ENCODE data around the gene DYNLT2B.
"Not testable (repeated sequence)": the region's sequence is repeated elsewhere in the genome, so short reads cannot be mapped to it uniquely, and the experiment has no call there.

Gene DYNLT2B

GRCh38 chr3:196255776-196256175, 62.3 kb downstream of the DYNLT2B start:
- H3K4me3 ChIP-seq (ENCODE audit: low read depth, low read length) = no peak overlapping the region
- DNase-seq (ENCODE audit: low read depth) = no peak
- TF ChIP-seq CTCF (IDR thresholded peaks at IDR 0.05; ENCODE audit: insufficient read depth, low read depth, low read length, missing control alignments) = no peak

GRCh38 chr3:196254376-196255283, 63.4 kb downstream of the DYNLT2B start:
- TF ChIP-seq CTCF (IDR thresholded peaks at IDR 0.05; ENCODE audit: insufficient read depth, low read depth, low read length, missing control alignments) = no peak

GRCh38 chr3:196251918-196252317, 66.1 kb downstream of the DYNLT2B start:
- no peak overlapping the region for H3K4me3 ChIP-seq (ENCODE audit: low read depth, low read length)
- TF ChIP-seq CTCF (IDR thresholded peaks at IDR 0.05; ENCODE audit: insufficient read depth, low read depth, low read length, missing control alignments) = no peak
- DNase-seq (ENCODE audit: low read depth) = peak; percentile 30

More at GRCh38 chr3:196254376-196255283, 63.4 kb downstream of the DYNLT2B start:
- DNase-seq (ENCODE audit: low read depth) = no peak
- no peak overlapping the region for H3K4me3 ChIP-seq (ENCODE audit: low read depth, low read length)

- no peak for DNase-seq (ENCODE audit: low read depth)
- H3K4me3 ChIP-seq (ENCODE audit: low read depth, low read length) = no peak overlapping the region
- no peak for TF ChIP-seq CTCF (IDR thresholded peaks at IDR 0.05; ENCODE audit: insufficient read depth, low read depth, low read length, missing control alignments)
Observed at GRCh38 chr3:196246612-196247308, 71.3 kb downstream of the DYNLT2B start.

GRCh38 chr3:196244166-196244565, 73.9 kb downstream of the DYNLT2B start:
- not testable (repeated sequence) for H3K4me3 ChIP-seq (ENCODE audit: low read depth, low read length); DNase-seq (ENCODE audit: low read depth)

- no peak for TF ChIP-seq CTCF (IDR thresholded peaks at IDR 0.05; ENCODE audit: insufficient read depth, low read depth, low read length, missing control alignments)
- no peak for DNase-seq (ENCODE audit: low read depth)
- no peak overlapping the region for H3K4me3 ChIP-seq (ENCODE audit: low read depth, low read length)
Observed at GRCh38 chr3:196241704-196242103, 76.3 kb downstream of the DYNLT2B start.
